GM12801 (cell line): ENCODE results near the gene PPP4R3A.

Source experiments
- TF ChIP-seq, protein P1 (sequence below): IDR thresholded peaks from one replicate; pipeline ENCODE4 v1.5.1; 2011; ENCODE audit warnings: control low read depth; ENCODE audit not compliant: insufficient read length; ENCODE audit errors: extremely low read depth

PPP4R3A gene

DNA sequence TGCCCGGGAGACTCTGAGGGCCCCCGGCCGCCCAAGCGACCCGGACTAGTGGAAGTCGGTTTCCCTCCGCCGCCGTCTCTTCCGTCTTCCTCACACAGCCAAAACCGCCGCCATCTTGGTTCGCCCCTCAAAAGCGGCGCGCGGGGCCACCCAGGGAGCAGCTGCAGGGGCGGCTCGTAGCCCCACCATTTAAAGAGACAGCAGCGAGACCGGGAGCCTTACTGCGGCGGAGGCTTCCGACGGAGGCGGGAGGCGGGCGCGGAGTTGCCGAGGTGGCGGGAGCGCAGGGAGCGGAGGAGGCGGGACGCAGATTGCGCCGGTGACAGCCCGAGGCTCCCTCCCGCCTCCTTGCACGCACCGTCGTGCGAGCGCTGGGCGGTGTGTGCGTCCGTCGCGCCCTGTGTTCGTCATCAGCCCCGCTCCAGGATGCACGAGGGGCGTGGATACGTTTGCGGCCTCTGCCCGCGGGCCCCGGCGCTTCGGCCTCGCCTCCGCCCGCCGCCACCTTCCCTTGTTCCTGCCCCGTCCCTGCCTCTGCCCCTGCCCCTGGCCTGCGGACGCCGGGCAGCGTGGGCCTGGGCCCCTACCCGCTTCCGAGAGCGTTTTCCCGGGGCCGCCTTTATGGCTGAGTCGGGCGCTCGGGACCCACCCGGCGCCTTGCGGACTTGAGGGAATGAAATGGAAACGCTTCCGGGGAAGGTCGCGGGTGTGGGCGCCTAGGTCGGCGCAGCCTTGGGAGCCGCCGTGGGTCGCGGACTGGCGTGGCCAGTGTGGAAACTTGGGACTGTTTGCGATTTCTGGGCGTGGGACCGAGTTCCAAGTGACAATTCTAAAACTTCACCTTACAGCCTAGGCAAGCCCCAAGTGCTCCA is at the start of gene PPP4R3A:
PPP4R3A (minus strand) TSS at position 140 of the 872 bp plus-strand sequence. CDS start 663 bp downstream, outside the sequence.
- TF ChIP-seq, protein P1, sequence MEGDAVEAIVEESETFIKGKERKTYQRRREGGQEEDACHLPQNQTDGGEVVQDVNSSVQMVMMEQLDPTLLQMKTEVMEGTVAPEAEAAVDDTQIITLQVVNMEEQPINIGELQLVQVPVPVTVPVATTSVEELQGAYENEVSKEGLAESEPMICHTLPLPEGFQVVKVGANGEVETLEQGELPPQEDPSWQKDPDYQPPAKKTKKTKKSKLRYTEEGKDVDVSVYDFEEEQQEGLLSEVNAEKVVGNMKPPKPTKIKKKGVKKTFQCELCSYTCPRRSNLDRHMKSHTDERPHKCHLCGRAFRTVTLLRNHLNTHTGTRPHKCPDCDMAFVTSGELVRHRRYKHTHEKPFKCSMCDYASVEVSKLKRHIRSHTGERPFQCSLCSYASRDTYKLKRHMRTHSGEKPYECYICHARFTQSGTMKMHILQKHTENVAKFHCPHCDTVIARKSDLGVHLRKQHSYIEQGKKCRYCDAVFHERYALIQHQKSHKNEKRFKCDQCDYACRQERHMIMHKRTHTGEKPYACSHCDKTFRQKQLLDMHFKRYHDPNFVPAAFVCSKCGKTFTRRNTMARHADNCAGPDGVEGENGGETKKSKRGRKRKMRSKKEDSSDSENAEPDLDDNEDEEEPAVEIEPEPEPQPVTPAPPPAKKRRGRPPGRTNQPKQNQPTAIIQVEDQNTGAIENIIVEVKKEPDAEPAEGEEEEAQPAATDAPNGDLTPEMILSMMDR, result no peak

DNA sequence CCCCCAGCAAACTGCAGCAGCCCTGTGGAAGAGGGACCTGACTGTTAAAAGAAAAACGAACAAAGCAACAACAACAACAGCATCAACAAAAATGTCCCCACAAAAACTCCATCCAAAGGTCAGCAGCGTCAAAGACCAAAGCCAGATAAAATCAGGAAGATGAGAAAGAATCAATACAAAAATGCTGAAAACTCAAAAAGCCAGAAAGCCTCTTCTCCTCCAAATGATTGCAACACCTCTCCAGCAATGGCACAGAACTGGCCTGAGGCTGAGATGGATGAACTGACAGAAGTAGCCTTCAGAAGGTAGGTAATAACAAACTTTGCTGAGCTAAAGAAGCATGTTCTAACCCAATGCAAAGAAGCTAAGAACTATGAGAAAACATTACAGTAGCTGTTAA is 45.4 kb upstream of the PPP4R3A start:
- TF ChIP-seq, protein P1, result no peak

DNA sequence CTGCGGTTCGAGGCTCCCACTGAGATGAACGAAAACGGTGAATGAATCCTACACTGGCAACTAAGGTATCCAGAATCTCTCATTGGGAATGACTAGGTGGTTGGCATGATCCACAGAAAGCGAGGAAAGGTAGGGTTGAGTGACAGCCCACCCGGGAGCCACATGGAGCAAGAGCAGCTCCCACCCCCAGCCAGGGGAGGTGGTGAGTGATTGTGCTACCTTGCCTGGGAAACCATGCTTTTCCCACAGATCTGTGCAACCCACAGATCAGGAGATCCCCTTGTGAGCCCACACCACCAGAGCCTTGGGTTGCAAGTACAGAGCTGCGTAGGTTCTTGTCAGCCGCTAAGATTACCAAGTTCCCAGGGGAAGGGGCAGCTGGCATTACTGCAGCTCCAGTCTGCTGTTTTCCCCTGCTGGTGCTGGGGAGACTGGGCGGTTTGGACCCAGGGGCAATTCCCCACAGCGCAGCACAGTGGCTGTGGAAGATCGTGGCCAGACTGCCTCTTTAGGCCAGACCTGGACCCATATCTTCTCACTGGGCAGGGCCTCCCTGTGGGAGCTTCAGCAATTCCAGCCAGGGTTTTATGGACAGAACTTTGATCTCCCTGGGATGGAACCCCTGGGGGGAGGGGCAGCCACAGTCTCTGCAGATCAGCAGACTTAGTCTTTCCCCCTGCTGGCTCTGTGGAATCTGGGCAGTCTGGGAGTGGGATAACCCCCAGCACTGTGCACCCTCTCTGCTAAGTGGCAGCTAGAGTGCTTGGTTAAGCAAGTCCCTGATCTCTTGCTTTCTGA is 44.6 kb upstream of the PPP4R3A start:
- TF ChIP-seq, protein P1, result no peak

DNA sequence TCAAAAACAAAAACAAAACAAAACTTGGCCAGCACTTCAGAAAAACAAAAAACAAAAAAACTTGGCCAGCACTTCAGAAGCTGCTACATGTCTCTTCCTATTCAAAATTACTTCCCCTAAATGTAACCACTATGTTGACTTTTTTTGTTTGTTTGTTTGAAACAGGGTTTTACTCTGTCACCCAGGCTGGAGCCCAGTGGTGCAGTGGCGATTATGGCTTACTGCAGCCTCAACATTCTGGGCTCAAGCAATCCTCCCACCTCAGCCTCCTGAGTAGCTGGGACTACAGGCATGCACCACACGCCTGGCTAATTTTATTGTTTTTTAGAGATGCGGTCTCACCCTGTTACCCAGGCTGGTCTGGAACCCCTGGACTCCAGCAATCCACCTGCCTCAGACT is 38.0 kb upstream of the PPP4R3A start:
- TF ChIP-seq, protein P1, result no peak

DNA sequence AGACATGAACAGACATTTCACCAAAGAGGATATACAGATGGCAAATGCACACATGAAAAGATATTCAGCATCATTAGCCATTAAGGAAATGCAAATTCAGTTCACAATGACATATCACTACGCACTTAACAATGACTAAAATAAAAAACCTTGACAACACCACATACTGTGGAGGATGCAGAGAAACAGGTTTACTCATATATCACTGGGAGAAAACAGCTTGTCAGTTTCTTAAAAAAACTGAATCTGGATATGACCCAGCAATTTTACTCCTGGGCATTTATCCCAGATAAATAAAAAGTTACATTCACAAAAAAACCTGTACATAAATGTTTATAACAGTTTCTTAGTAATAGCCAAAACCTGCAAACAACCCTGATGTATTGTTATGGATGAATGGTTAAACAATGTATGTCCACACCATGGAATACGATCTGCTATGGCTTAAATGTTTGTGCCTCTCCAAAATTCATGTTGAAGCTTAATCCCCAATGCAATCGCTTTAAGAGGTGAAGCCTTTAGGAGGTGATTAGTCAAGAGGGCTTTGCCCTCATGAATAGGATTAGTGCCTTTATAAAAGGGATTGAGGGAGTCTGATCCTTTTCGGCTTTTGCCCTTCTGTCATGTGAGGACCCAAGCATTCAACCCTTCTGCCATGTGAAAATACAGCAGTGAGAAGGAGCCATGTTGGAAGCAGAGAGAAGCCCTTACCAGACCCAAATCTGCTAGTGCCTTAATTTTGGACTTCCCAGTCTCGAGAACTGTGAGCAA is 36.0 kb upstream of the PPP4R3A start:
- TF ChIP-seq, protein P1, result no peak

DNA sequence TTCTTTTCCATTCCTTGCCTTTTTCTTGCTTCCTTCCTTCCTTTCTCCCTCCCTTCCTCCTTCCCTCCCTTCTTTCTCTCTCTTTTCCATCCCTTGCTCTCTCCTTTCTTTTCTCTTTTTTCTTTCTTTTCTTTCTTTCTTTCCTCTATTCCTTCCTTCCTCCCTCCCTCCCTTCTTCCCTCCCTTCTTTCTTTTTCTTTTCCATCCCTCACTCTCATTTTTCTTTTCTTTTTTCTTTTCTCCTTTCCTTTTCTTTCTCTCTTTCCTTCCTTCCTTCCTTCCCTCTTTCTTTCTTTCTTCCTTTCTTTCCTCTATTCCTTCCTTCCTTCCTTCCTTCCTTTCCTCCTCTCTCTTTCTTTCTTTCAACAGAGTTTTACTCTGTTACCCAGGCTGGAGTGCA is 35.1 kb upstream of the PPP4R3A start:
- TF ChIP-seq, protein P1, result no peak

DNA sequence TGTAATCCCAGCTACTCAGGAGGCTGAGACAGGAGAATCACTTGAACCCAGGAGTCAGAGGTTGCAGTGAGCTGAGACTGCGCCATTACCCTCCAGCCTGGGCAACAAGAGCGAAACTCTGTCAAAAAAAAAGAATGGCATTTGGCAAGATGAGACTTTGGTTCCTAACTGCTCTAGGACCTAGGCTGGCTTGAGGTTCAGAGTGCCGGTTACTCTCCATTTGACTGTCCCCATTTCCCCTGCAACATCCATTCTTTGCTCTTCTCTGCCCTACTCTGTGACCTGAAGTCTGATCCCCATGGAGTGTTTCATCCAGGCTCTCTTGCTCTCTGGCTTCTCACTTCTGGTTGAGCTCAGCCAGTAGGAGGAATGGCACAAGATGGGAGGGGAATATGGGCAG is 26.2 kb upstream of the PPP4R3A start:
- TF ChIP-seq, protein P1, result no peak
